Esophagus squamous epithelium (tissue), 4 donors: ENCODE data around the gene XPNPEP3.

Experiments used
- CTCF ChIP-seq, 6 experiments: fragments of 450-650 bp in 4 of 6; fragments of 200-600 bp in 2 of 6; sonication (generic) in 2 of 6; IDR thresholded peaks; one replicate each; pipeline ENCODE4 v1.5.1; 2016 to 2019; ENCODE audit warnings: antibody characterized with exemption in 6 of 6, mild to moderate bottlenecking in 4 of 6, moderate library complexity in 4 of 6
- POLR2A ChIP-seq, 4 donors: fragments of 450-650 bp; IDR thresholded peaks; one replicate each; pipeline ENCODE4 v1.6.1; 2017; ENCODE audit warnings: antibody characterized with exemption in 4 of 4, mild to moderate bottlenecking in 4 of 4, moderate library complexity in 3 of 4

GRCh38 chr22:40876907-40877306 is 20.0 kb downstream of the XPNPEP3 start:
- TF ChIP-seq CTCF (IDR thresholded peaks at IDR 0.05) (no peak), POLR2A (IDR thresholded peaks at IDR 0.05) (no peak)
